GM04503 (cell line): Measurements from ENCODE around the gene FBXO34.

Experiments used
- DNase-seq: peaks from one replicate; pipeline ENCODE4 v3.0.0-alpha.2; 2012; ENCODE audit warnings: low read depth

FBXO34 gene

DNA sequence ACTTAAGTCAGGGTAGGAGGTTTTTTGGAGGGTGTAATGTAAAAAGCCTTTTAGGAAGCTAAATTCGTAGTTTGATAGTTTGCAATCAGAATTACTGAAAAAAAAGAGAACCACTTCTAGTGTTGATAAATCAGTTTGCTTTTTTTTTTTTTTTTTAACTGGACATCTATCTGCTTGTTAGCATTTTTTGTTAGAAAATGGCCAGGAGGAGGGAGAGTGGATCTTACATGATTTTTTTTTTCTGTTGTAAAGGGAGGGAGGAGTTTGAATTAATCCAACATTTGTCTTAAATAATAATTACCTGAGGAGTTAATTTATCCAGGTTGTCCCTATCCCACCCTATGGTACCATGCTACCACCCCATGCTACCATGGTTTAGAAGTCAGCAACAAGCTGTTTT, 1.2 kb downstream of the FBXO34 start:
- DNase-seq = no peak

DNA sequence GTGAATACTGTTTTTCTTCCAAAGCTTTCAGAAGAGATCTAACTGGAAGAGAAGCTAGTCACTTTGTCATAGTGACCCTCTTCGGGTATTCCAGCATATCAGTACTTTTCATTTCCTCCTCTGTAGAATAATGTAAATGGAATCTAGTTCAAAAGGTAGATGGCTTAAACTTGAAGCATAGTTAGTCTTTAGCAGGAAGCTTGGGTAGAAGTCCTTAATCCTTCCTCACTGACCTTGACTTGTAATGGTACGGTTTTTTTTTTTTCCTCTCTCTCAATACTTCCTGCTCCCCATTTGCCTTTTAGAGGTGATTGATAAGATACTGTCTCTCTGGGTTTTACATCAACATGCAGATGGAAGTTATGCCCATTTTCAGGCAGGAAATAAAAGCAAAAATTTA, 1.7 kb downstream of the FBXO34 start:
- no peak for DNase-seq

DNA sequence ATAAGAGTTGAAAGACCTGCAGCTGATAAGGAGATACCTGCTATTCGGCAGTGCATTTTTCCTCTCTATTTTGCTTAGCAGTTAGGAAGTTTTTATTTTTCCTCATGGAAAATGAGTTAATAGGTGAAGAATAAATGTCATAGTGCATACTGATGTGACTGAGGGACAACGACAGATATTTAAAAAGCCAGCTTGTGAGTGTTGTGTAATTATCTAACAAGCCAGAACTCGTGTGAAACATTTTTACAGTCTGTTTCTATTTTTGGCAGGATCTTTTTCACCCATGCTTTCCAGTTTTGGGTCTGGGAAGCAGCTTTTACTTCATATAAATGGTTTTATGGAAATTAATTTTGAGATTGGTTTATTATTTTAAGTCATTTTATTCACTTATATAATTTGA, 2.9 kb downstream of the FBXO34 start:
- no peak for DNase-seq

DNA sequence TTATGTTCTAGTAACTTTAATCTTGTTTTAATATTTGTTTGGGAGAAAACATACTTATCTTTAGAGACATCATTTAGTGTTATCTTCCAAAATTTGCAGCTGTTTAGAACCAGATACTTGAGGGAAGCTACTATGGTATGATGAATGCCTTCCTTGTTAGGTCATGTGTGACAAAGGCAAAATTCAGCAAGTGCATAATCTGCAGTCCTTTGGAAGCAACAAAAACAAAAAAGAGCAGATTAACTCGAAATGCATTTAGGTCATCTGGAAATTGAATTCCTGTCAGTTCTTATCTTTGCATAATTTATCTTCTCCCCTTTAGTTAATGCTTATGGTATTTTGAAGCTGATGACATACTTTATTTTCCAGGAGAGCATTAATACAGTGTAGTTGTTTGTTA, 3.5 kb downstream of the FBXO34 start:
- DNase-seq = peak; percentile 16

DNA sequence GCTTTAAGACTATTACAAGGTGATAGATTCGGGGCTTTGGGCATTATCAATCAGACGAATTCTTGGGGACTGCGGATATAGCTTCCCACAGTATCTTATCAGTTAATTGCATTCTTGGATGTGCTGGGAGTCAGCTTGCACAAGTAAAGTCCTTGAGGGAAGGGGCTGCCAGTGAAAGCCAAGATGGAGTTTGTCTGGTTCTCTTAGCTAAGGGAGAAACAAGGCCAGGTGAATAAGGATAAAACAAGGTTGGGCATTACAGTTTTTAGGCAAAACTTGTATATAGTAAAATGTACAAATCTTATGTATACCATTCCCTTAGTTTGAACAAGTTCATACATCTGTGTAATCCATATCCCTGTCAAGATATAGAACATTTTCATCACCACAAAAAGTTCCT, 5.5 kb downstream of the FBXO34 start:
- no peak for DNase-seq

- no peak for DNase-seq
Measured at GRCh38 chr14:55277972-55278740, 6.9 kb downstream of the FBXO34 start.

GRCh38 chr14:55279384-55279783, 8.2 kb downstream of the FBXO34 start:
- no peak for DNase-seq

- no peak for DNase-seq
Measured at GRCh38 chr14:55281316-55281839, 10.2 kb downstream of the FBXO34 start.

GRCh38 chr14:55285048-55285652, 13.9 kb downstream of the FBXO34 start:
- no peak for DNase-seq

- no peak for DNase-seq
Measured at GRCh38 chr14:55288439-55288838, 17.2 kb downstream of the FBXO34 start.

- DNase-seq = no peak
Measured at GRCh38 chr14:55291480-55292081, 20.4 kb downstream of the FBXO34 start.

GRCh38 chr14:55294603-55295002, 23.4 kb downstream of the FBXO34 start:
- DNase-seq = no peak

DNA sequence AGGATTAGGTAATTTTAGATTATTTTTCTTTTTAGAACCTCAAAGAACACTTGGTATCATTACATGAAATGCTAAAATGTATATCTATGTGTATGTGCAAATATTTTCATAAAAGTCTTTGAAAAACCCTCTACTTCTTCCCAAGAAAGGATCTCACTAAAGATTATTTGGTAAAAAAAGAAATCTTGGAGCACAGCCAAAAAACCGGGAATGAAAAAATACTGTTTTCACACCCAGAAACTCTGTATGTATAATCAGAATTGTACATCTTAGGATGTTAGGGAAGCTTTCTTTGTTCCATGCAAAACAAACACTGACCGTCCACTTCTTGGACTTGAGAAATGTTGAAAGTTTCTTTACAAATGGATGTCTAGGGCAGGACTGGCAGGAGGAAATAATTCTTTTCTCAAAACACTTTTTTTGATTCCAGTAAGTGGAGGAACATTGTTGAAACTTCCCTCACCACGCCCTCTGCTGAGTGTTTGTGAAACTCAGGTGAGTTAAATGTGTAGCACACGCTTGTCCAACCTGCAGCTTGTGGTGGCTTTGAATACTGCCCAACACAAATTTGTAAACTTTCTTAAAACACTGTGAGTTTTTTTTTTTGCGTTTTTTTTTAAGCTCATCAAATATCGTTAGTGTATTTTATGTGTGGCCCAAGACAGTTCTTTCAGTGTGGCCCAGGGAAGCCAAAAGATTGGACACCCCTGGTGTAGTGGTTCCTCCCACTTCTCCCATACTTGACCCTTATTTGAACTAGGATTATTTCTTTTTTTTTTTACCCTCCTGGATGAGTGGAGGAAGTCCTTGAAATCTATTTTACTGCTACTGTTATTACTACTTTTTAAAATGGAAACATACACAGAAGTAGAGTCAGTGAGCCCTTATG, 26.6 kb downstream of the FBXO34 start:
- no peak for DNase-seq

GRCh38 chr14:55298500-55298822, 27.2 kb downstream of the FBXO34 start:
- no peak for DNase-seq

DNA sequence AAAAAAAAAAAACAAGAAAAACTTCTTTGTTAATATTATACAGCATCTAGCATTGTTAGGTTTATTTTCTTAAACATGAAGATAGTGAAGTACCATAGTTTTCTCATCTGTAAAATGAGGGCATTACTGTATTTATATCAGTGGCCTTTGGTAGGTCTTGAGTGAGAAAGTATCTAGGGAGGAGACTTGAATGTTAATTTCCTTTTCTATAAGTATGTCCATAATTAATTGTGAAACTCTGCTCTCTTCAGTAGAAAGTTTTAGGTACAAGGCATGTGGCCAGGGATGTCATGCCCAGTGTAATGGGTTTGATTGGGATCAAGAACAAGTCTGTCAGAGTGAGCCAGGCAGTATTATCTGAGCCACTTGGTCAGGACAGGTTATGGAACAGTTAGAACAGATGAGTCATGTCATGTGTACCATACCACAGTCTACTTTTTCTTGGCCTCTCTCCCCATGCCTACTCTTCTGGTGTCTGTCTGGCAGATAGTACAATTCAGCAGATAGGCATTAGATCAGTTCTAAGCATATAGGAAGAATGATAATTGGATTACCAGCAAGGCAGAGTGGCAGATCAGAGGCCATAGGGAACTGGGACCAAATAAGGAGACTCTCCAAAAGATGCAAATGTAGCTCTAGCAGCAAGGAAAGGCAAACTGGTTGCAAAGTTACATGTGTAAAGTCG, 30.4 kb downstream of the FBXO34 start:
- DNase-seq = peak; percentile 9

DNA sequence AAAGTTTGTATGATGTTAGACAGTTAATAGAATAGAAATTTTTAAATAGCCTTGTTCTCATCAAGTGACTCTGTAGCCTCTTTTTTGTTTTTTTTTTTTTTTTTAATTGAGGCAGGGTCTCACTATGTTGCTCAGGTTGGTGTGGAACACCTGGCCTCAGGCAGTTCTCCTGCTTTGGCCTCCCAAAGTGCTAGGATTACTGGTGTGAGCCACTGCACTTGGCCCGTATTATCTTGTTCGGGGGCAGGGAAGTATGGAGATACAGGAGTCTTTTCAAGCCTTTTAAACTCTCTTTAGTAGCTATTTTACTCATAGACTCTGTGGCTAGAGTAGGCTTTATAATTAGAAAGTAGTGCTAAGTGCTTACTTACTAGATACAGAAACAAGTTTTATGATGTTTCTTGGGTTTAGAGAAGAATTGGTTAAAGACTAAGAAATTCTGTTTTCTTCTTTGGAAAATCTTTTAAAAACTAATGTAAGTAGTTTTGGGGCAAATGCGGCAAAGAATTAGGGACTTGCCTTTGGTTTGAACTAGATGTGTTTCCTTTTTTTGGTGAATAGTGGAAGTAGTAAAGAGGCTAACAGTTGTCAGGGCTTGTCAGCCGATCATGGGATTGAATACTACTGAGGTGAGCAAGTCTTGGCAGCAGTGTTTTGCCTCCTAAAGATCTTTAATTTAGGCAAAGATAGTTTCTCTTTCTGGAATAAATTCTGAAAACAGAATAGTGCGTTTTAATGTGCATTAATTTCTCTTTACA, 31.3 kb downstream of the FBXO34 start:
- no peak for DNase-seq

DNA sequence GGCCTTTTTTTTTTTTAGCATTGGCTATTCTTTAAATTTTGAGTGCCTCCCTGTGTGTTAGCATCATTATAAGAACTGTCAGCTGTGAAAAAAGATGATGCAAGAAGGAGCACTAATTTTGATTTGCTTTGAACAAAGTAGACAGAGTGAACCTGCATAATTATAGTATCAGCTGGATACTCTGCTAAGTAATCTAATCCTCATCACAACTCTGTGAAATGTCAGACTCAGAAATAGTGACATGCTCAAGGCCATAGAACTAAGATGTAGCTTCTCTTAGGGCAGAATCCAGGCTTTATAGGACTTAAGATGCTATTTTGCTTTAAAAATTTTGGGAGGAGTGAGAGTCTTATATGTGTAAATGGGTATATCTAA, 31.9 kb downstream of the FBXO34 start:
- no peak for DNase-seq

GRCh38 chr14:55303691-55304145, 32.5 kb downstream of the FBXO34 start:
- no peak for DNase-seq

DNA sequence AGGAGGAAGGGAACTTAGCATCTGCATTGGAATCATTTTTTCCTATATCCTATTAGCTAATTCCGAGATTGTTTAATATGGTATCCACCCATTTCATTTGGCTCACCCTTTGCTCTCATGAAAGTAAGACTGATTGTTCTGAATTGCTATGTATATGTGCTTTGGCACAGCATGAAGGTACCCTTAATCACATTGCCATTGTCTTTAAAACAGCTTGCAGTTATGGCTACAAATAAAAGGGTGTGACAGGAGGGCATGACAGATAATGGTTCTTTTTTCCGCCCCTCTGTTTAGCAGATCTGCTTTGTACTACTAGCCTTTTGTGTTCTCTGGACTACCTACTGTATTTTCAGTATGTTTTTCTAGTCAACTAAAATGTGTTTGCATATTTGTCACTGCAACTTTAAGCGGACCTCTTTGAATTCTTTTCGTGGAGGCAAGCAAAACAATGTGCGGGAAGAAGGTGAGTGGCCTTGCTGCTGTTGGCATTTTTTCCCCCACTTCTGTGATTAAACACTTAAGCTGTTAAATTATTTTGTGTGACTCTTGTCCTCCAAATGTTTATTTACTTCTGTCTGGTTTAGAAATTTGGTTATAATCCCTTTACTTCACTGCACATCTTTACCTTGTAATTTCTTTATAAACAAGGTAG, 35.8 kb downstream of the FBXO34 start:
- DNase-seq = no peak

DNA sequence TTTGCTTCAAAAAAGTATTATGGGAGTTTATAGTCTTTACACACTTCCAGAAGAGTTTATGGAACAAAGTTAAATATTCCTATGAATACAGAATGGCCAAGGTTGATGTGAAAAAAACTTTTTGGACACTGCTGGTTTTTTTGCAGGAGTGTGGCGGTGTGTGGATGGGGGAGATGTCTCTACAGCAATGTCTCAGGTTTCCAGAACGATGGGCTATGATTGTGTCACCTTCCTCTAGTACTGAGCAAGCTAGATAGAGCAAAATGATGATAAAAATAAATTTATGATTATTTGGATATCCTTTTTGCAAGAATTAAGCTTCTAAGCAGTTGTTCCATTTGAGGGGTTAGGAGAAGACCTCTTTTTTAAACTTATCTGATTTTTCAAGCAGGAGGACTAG, 37.9 kb downstream of the FBXO34 start:
- no peak for DNase-seq
